ENCODE results near the gene GRIA2.

- TF ChIP-seq, protein P1, sequence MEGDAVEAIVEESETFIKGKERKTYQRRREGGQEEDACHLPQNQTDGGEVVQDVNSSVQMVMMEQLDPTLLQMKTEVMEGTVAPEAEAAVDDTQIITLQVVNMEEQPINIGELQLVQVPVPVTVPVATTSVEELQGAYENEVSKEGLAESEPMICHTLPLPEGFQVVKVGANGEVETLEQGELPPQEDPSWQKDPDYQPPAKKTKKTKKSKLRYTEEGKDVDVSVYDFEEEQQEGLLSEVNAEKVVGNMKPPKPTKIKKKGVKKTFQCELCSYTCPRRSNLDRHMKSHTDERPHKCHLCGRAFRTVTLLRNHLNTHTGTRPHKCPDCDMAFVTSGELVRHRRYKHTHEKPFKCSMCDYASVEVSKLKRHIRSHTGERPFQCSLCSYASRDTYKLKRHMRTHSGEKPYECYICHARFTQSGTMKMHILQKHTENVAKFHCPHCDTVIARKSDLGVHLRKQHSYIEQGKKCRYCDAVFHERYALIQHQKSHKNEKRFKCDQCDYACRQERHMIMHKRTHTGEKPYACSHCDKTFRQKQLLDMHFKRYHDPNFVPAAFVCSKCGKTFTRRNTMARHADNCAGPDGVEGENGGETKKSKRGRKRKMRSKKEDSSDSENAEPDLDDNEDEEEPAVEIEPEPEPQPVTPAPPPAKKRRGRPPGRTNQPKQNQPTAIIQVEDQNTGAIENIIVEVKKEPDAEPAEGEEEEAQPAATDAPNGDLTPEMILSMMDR (IDR thresholded peaks at IDR 0.05): no peak
- TF ChIP-seq EZH2 (IDR thresholded peaks at IDR 0.05; ENCODE audit: borderline replicate concordance, insufficient read depth, low read depth, low read length, poor library complexity, severe bottlenecking): no peak
Measured at GRCh38 chr4:157282019-157282418, 61.5 kb downstream of the GRIA2 start.
